ENCODE data around the gene ANKH.

- no peak for TF ChIP-seq POLR2AphosphoS5 (IDR thresholded peaks at IDR 0.05)
- no peak for TF ChIP-seq CTCF (IDR thresholded peaks at IDR 0.05 in 8 of 11, conservative IDR thresholded peaks at IDR 0.05 in 3 of 11)
- TF ChIP-seq POLR2A (IDR thresholded peaks at IDR 0.05), result no peak
These were observed 133.5 kb downstream of the ANKH start for GRCh38 chr5:14738050-14738449.
